T follicular helper cell (primary cell): ENCODE measurements around the gene POLA2.

Source experiments
- DNase-seq: peaks from one replicate; pipeline ENCODE4 v3.0.0-alpha.2; 2020; ENCODE audit warnings: low read depth

Gene POLA2

GRCh38 chr11:65334696-65335295 lies 73.0 kb downstream of the POLA2 start:
- no peak for DNase-seq

- DNase-seq, result no peak
These were observed 76.9 kb downstream of the POLA2 start for GRCh38 chr11:65338676-65339075.

GRCh38 chr11:65340226-65340625 lies 78.5 kb downstream of the POLA2 start:
- DNase-seq, result no peak

- no peak for DNase-seq
These were observed 80.1 kb downstream of the POLA2 start for GRCh38 chr11:65341856-65342255.
